ENCODE results near the gene OR13C9.
"Not testable (repeated sequence)": the region's sequence is repeated elsewhere in the genome, so short reads cannot be mapped to it uniquely, and the experiment has no call there.

Gene OR13C9

GRCh38 chr9:104618104-104618503, at the start of gene OR13C9:
Gene OR13C9 (minus strand): TSS chr9:104618204. CDS start chr9:104618204, 0 bp downstream.
- H3K9me3 ChIP-seq (ENCODE audit: control insufficient read depth, low read length) = no peaks in the 10 kb centered on the region
- H3K4me3 ChIP-seq (ENCODE audit: low read length) = no peak within 1 kb of the TSS
- no peak within 1 kb of the TSS for H3K9ac ChIP-seq (ENCODE audit: low read length)
- H3K4me1 ChIP-seq (ENCODE audit: control insufficient read depth, insufficient read depth, low read length) = no peaks in the 10 kb centered on the region
- DNase-seq (ENCODE audit: low read depth) = no peak
- no peaks in the 10 kb centered on the region for H3K36me3 ChIP-seq (ENCODE audit: control insufficient read depth, insufficient read depth, low read length, severe bottlenecking)
- no peaks in the 10 kb centered on the region for H3K27me3 ChIP-seq (replicated peaks; ENCODE audit: control insufficient read depth, insufficient read depth, low read length)

DNA sequence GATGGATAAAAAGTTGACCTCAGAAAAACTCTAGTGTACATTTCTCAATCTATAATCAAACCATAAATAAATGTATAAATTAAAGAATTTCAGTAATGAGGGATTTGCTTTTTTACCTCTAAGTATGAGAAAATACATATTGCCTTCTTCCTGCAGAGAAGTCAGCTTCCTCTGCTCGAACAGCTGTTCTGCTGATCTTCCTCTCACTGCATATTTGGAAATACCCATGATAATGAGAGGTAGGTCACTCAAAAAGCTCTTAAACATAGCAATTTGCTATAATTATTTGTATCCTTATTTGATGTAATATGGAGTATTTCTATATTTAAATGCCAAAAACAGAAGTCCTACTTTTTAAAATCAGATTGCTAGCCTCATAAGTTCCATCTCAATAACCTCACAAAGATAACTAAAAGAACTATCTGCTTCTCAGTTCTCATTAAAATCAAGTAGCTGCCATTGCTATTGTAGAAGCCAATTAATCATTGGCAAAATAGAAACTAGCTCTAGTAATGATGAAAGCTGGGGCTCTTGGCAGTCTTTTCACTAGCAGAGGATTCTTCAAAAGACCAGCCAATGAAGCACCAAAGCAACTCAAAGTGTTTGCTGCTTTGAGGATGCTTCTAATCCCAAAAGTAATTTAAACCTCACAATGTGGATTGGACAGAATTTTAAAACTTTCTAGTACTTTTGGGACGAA, 40.6 kb upstream of the OR13C9 start:
- Histone ChIP-seq H3K27me3 (replicated peaks; ENCODE audit: control insufficient read depth, insufficient read depth, low read length) (no peaks in the 10 kb centered on the region), H3K36me3 (ENCODE audit: control insufficient read depth, insufficient read depth, low read length, severe bottlenecking) (no peaks in the 10 kb centered on the region), H3K9me3 (ENCODE audit: control insufficient read depth, low read length) (peaks cover 4% of the 10 kb centered on the region), H3K4me1 (ENCODE audit: control insufficient read depth, insufficient read depth, low read length) (no peaks in the 10 kb centered on the region), H3K4me3 (ENCODE audit: low read length) (no peak overlapping the region), H3K9ac (ENCODE audit: low read length) (no peak overlapping the region)
- no peak for DNase-seq (ENCODE audit: low read depth)

- H3K9ac ChIP-seq (ENCODE audit: low read length) = no peak overlapping the region
- H3K4me3 ChIP-seq (ENCODE audit: low read length) = no peak overlapping the region
- peaks cover 6% of the 10 kb centered on the region for H3K27me3 ChIP-seq (replicated peaks; ENCODE audit: control insufficient read depth, insufficient read depth, low read length)
- H3K36me3 ChIP-seq (ENCODE audit: control insufficient read depth, insufficient read depth, low read length, severe bottlenecking) = no peaks in the 10 kb centered on the region
- no peak for DNase-seq (ENCODE audit: low read depth)
- peaks cover 18% of the 10 kb centered on the region for H3K9me3 ChIP-seq (ENCODE audit: control insufficient read depth, low read length)
- peaks cover 10% of the 10 kb centered on the region for H3K4me1 ChIP-seq (ENCODE audit: control insufficient read depth, insufficient read depth, low read length)
Measured at GRCh38 chr9:104635456-104635855, 17.5 kb upstream of the OR13C9 start.

DNA sequence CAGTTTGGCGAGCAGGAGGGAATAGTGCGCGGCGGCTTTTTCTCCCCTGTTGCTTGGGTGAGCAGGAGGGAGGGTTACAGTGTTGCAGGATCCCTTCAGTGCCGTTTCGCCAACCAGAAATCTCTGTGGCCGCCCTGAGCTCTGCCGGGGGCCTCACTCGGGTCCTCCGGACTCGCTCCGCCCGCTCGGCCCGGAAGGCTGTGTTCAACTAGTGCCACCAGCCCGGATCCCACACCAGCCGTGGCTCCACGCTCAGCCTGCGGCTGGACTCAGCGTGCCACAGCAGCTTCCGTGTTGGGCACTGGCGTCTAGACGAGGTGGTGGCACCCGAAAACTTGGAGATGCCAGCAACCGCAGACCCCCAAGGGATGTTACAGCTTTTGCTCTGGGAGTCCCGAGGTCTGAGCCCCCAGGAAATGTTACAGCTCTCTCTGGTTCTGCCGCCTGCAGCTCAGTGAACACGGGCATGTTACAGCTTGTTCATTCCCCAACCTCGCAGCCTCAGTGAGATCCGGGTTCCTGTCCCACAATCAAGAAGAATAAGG, 16.0 kb upstream of the OR13C9 start:
- Histone ChIP-seq H3K9ac (ENCODE audit: low read length) (no peak overlapping the region), H3K9me3 (ENCODE audit: control insufficient read depth, low read length) (peaks cover 8% of the 10 kb centered on the region), H3K4me1 (ENCODE audit: control insufficient read depth, insufficient read depth, low read length) (peaks cover 10% of the 10 kb centered on the region), H3K27me3 (replicated peaks; ENCODE audit: control insufficient read depth, insufficient read depth, low read length) (peaks cover 6% of the 10 kb centered on the region), H3K4me3 (ENCODE audit: low read length) (no peak overlapping the region), H3K36me3 (ENCODE audit: control insufficient read depth, insufficient read depth, low read length, severe bottlenecking) (no peaks in the 10 kb centered on the region)
- no peak for DNase-seq (ENCODE audit: low read depth)

DNA sequence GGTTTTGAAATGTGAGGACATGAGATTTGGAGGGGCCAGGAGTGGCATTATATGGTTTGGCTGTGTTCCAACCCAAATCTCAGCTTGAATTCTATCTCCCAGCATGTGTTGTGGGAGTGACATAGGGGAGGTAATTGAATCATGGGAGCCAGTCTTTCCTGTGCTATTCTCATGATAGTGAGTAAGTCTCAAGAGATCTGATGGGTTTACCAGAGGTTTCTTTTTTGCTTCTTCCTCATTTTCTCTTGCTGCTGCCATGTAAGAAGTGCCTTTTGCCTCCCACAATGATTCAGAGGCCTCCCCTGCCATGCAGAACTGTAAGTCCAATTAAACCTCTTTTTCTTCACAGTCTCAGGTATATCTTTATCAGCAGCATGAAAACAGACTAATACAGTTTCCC, 8.0 kb upstream of the OR13C9 start:
- not testable (repeated sequence) for H3K27me3 ChIP-seq (replicated peaks; ENCODE audit: control insufficient read depth, insufficient read depth, low read length); H3K4me1 ChIP-seq (ENCODE audit: control insufficient read depth, insufficient read depth, low read length); H3K36me3 ChIP-seq (ENCODE audit: control insufficient read depth, insufficient read depth, low read length, severe bottlenecking); H3K9me3 ChIP-seq (ENCODE audit: control insufficient read depth, low read length); H3K4me3 ChIP-seq (ENCODE audit: low read length); DNase-seq (ENCODE audit: low read depth); H3K9ac ChIP-seq (ENCODE audit: low read length)

DNA sequence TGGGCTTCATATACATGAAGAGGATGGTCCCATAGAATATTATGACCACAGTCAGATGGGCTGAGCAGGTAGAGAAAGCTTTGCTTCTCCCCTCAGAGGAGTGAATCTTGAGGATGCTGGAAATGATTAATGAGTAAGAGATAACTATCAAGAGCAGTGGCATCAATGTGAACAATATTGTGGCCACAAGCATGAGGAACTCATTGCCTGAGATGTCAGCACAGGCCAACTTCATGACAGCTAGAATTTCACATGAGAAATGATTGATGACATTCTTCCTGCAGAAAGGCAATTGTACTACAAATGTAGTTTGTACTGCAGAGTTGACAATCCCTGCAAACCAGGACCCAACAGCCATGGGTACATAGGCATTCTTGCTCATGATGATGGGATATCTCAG, 586 bp downstream of the OR13C9 start:
- Histone ChIP-seq H3K36me3 (ENCODE audit: control insufficient read depth, insufficient read depth, low read length, severe bottlenecking) (no peaks in the 10 kb centered on the region), H3K4me3 (ENCODE audit: low read length) (no peak overlapping the region), H3K9me3 (ENCODE audit: control insufficient read depth, low read length) (no peaks in the 10 kb centered on the region), H3K27me3 (replicated peaks; ENCODE audit: control insufficient read depth, insufficient read depth, low read length) (no peaks in the 10 kb centered on the region), H3K4me1 (ENCODE audit: control insufficient read depth, insufficient read depth, low read length) (no peaks in the 10 kb centered on the region), H3K9ac (ENCODE audit: low read length) (no peak overlapping the region)
- no peak for DNase-seq (ENCODE audit: low read depth)

DNA sequence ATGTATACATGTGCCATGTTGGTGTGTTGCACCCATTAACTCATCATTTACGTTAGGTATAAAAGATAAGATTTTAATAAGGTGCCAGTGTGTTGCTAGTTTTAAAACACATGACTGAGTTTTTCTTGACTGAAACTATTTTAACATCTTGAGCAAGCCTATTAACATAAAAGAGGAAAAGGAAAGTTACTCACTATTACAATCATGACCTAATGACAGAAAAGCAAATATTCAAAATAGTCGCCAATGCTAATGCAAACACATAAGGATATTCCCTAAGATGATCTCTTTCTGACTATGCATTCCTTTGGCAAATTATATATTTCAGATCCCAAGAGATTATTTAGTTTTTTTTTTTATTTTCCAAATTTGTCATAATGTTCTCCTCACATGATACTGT, 6.8 kb downstream of the OR13C9 start:
- no peak for DNase-seq (ENCODE audit: low read depth)
- Histone ChIP-seq H3K36me3 (ENCODE audit: control insufficient read depth, insufficient read depth, low read length, severe bottlenecking) (no peaks in the 10 kb centered on the region), H3K4me3 (ENCODE audit: low read length) (no peak overlapping the region), H3K4me1 (ENCODE audit: control insufficient read depth, insufficient read depth, low read length) (no peaks in the 10 kb centered on the region), H3K9ac (ENCODE audit: low read length) (no peak overlapping the region), H3K27me3 (replicated peaks; ENCODE audit: control insufficient read depth, insufficient read depth, low read length) (no peaks in the 10 kb centered on the region), H3K9me3 (ENCODE audit: control insufficient read depth, low read length) (no peaks in the 10 kb centered on the region)

GRCh38 chr9:104608336-104608735, 9.7 kb downstream of the OR13C9 start:
- no peak overlapping the region for H3K9ac ChIP-seq (ENCODE audit: low read length)
- no peak overlapping the region for H3K4me3 ChIP-seq (ENCODE audit: low read length)
- no peaks in the 10 kb centered on the region for H3K4me1 ChIP-seq (ENCODE audit: control insufficient read depth, insufficient read depth, low read length)
- H3K27me3 ChIP-seq (replicated peaks; ENCODE audit: control insufficient read depth, insufficient read depth, low read length) = no peaks in the 10 kb centered on the region
- H3K36me3 ChIP-seq (ENCODE audit: control insufficient read depth, insufficient read depth, low read length, severe bottlenecking) = no peaks in the 10 kb centered on the region
- DNase-seq (ENCODE audit: low read depth) = peak; percentile 16
- no peaks in the 10 kb centered on the region for H3K9me3 ChIP-seq (ENCODE audit: control insufficient read depth, low read length)

GRCh38 chr9:104606152-104606551, 11.9 kb downstream of the OR13C9 start:
- Histone ChIP-seq H3K4me1 (ENCODE audit: control insufficient read depth, insufficient read depth, low read length) (no peaks in the 10 kb centered on the region), H3K9ac (ENCODE audit: low read length) (no peak overlapping the region), H3K36me3 (ENCODE audit: control insufficient read depth, insufficient read depth, low read length, severe bottlenecking) (no peaks in the 10 kb centered on the region), H3K9me3 (ENCODE audit: control insufficient read depth, low read length) (no peaks in the 10 kb centered on the region), H3K27me3 (replicated peaks; ENCODE audit: control insufficient read depth, insufficient read depth, low read length) (no peaks in the 10 kb centered on the region), H3K4me3 (ENCODE audit: low read length) (no peak overlapping the region)
- peak; percentile 2 for DNase-seq (ENCODE audit: low read depth)

DNA sequence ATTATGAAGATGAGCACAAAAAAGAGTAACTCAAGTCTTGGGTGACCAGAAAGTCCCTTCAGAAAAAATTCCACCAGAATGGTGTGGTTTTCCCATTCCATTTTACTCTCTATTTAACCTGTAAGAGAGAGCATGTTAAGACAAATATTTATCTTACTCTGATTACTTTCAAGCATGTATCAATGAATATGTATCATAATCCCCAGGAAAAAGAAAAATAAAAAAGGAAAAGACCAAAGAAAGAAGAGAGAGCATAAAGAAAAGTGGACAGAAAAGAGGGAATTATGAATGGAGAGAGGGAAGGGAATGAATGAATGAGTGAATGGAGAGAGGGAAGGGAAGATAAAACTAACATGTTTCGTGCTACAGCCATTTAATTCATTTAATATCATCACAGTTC, 12.5 kb downstream of the OR13C9 start, which contains the start of gene OR13C2:
TSS of gene OR13C2 (minus strand) at position 101 of the 400 bp plus-strand sequence. CDS start at position 101, 0 bp downstream.
- H3K27me3 ChIP-seq (replicated peaks; ENCODE audit: control insufficient read depth, insufficient read depth, low read length); H3K4me3 ChIP-seq (ENCODE audit: low read length); H3K9ac ChIP-seq (ENCODE audit: low read length); H3K4me1 ChIP-seq (ENCODE audit: control insufficient read depth, insufficient read depth, low read length); H3K36me3 ChIP-seq (ENCODE audit: control insufficient read depth, insufficient read depth, low read length, severe bottlenecking); H3K9me3 ChIP-seq (ENCODE audit: control insufficient read depth, low read length); DNase-seq (ENCODE audit: low read depth): not testable (repeated sequence)

GRCh38 chr9:104604801-104605200, 13.2 kb downstream of the OR13C9 start:
- Histone ChIP-seq H3K9ac (ENCODE audit: low read length) (no peak overlapping the region), H3K36me3 (ENCODE audit: control insufficient read depth, insufficient read depth, low read length, severe bottlenecking) (no peaks in the 10 kb centered on the region), H3K27me3 (replicated peaks; ENCODE audit: control insufficient read depth, insufficient read depth, low read length) (no peaks in the 10 kb centered on the region), H3K9me3 (ENCODE audit: control insufficient read depth, low read length) (no peaks in the 10 kb centered on the region), H3K4me1 (ENCODE audit: control insufficient read depth, insufficient read depth, low read length) (no peaks in the 10 kb centered on the region), H3K4me3 (ENCODE audit: low read length) (no peak overlapping the region)
- DNase-seq (ENCODE audit: low read depth) = no peak

DNA sequence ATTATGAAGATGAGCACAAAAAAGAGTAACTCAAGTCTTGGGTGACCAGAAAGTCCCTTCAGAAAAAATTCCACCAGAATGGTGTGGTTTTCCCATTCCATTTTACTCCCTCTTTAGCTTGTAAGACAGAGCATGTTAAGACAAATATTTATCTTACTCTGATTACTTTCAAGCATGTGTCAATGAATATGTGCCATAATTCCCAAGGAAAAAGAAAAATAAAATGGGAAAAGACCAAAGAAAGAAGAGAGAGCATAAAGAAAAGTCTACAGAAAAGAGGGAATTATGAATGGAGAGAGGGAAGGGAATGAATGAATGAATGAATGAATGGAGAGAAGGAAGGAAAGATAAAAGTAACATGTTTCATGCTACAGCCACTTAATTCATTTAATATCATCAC, 18.7 kb downstream of the OR13C9 start, which contains the start of gene OR13C5:
TSS of gene OR13C5 (minus strand) at position 101 of the 400 bp plus-strand sequence. CDS start at position 101, 0 bp downstream.
- H3K4me1 ChIP-seq (ENCODE audit: control insufficient read depth, insufficient read depth, low read length); H3K27me3 ChIP-seq (replicated peaks; ENCODE audit: control insufficient read depth, insufficient read depth, low read length); H3K9ac ChIP-seq (ENCODE audit: low read length); H3K9me3 ChIP-seq (ENCODE audit: control insufficient read depth, low read length); DNase-seq (ENCODE audit: low read depth); H3K4me3 ChIP-seq (ENCODE audit: low read length); H3K36me3 ChIP-seq (ENCODE audit: control insufficient read depth, insufficient read depth, low read length, severe bottlenecking): not testable (repeated sequence)

Measured in adipocyte (in vitro differentiated cells).